GM12878 (cell line): Measurements from ENCODE around the gene RSL24D1. TPM values are rescaled to one million over a fixed set of nuclear protein-coding genes. Genes with fewer than 3 reads are reported as not detected.

ENCODE experiments used
- ATAC-seq: fragments of 200-7000 bp; cut with Tn5 transposase; 3 replicates; pipeline ENCODE4 v1.9.1; 2020; ENCODE audit warnings: mild to moderate bottlenecking, moderate library complexity
- BruUV-seq: library from RNA; stranded (reverse); fragments of 400-500 nt; replicated peaks from 2 replicates; lab custom pipeline; 2021; lab: Mats Ljungman, UMichigan
- CTCF ChIA-PET: fragments of 300-600 bp; sonication (Branson Sonifier 250); formaldehyde crosslinking; extraction: SDS; loops from one replicate; lab custom pipeline; 2021; ENCODE audit warnings: inconsistent platforms; lab: Yijun Ruan, JAX
- POLR2A ChIA-PET: fragments of 350-600 bp; formaldehyde crosslinking; extraction: SDS; loops from one replicate; lab custom pipeline; 2021; ENCODE audit warnings: inconsistent platforms; lab: Charles Lee
- RAD21 ChIA-PET: fragments of 300-600 bp; sonication (Branson Sonifier 250); formaldehyde crosslinking; loops from one replicate; lab custom pipeline; 2023; ENCODE audit warnings: antibody characterized with exemption; ENCODE audit not compliant: unreplicated experiment; lab: Charles Lee
- SMC1A ChIA-PET: fragments of 300-600 bp; sonication (Branson Sonifier 250); formaldehyde crosslinking; loops from one replicate; lab custom pipeline; 2023; ENCODE audit not compliant: unreplicated experiment, uncharacterized antibody; lab: Charles Lee
- DNase-seq: peaks from one replicate; pipeline ENCODE4 v3.0.0-alpha.2; 2011; ENCODE audit warnings: low read depth, low spot score
- FAIRE-seq: peaks from 3 replicates; lab custom pipeline; 2011; peaks lifted over from hg19 to GRCh38; lab: Jason Lieb, UNC
- H2AFZ ChIP-seq: 2 replicates; pipeline ENCODE4 v1.6.0; 2011; ENCODE audit warnings: low read depth, low read length, control low read depth; ENCODE audit not compliant: control insufficient read depth
- H3K27ac ChIP-seq: 2 replicates; pipeline ENCODE4 v1.5.1; 2011; ENCODE audit warnings: control low read depth; ENCODE audit not compliant: control insufficient read depth, insufficient read depth
- H3K27me3 ChIP-seq, 2 experiments: replicated peaks in 1 of 2; 2 replicates each; pipeline versions ENCODE4 v1.6.0 to v1.6.1; 2011; ENCODE audit warnings: low read length in 1 of 2; ENCODE audit not compliant: control insufficient read depth in 2 of 2, insufficient read depth in 2 of 2
- H3K36me3 ChIP-seq, 2 experiments: 2 replicates each; pipeline ENCODE4 v1.5.1; 2011; ENCODE audit warnings: low read length in 1 of 2; ENCODE audit not compliant: control insufficient read depth in 2 of 2, insufficient read depth in 2 of 2
- H3K4me1 ChIP-seq: 2 replicates; pipeline ENCODE4 v1.6.1; 2011; ENCODE audit warnings: mild to moderate bottlenecking, low read length, moderate library complexity, mixed read lengths; ENCODE audit not compliant: control insufficient read depth, insufficient read depth
- H3K4me2 ChIP-seq: 2 replicates; pipeline ENCODE4 v1.6.0; 2011; ENCODE audit warnings: control low read depth; ENCODE audit not compliant: control insufficient read depth, insufficient read depth
- H3K4me3 ChIP-seq: fragments of 200-600 bp; sonication (generic); 2 replicates; pipeline ENCODE4 v1.5.1; 2016
- H3K79me2 ChIP-seq: 2 replicates; pipeline ENCODE4 v1.6.0; 2011; ENCODE audit warnings: low read length; ENCODE audit not compliant: control insufficient read depth, insufficient read depth
- H3K9ac ChIP-seq: 2 replicates; pipeline ENCODE4 v1.8.0; 2011; ENCODE audit warnings: low read length, control low read depth, mixed read lengths; ENCODE audit not compliant: control insufficient read depth, insufficient read depth
- H3K9me3 ChIP-seq: replicated peaks from 3 replicates; pipeline ENCODE4 v1.5.1; 2011; ENCODE audit warnings: mild to moderate bottlenecking, low read length; ENCODE audit not compliant: control insufficient read depth, insufficient read depth
- H4K20me1 ChIP-seq: 2 replicates; pipeline ENCODE4 v1.6.0; 2011; ENCODE audit not compliant: control insufficient read depth, insufficient read depth
- BHLHE40 ChIP-seq, 2 experiments: fragments of 450-650 bp in 1 of 2; IDR thresholded peaks; 2 replicates each; pipeline ENCODE4 v1.6.1; 2011 to 2017; ENCODE audit warnings: low read depth in 2 of 2, borderline replicate concordance in 1 of 2, improper control_type of control experiment in 1 of 2, low read length in 1 of 2, mild to moderate bottlenecking in 1 of 2
- BRCA1 ChIP-seq: IDR thresholded peaks from 2 replicates; pipeline ENCODE4 v1.6.1; 2011; ENCODE audit warnings: low read depth, low read length, improper control_type of control experiment
- CHD2 ChIP-seq: IDR thresholded peaks from 2 replicates; pipeline ENCODE4 v1.6.1; 2011; ENCODE audit warnings: low read depth, low read length, improper control_type of control experiment, borderline replicate concordance
- EP300 ChIP-seq, 2 experiments: fragments of 150-350 bp in 1 of 2; IDR thresholded peaks; 2 replicates each; pipeline ENCODE4 v1.6.1; 2011 to 2012; ENCODE audit warnings: low read depth in 2 of 2, low read length in 2 of 2, borderline replicate concordance in 1 of 2, improper control_type of control experiment in 1 of 2, inconsistent platforms in 1 of 2; ENCODE audit not compliant: control insufficient read depth in 1 of 2
- FOXM1 ChIP-seq: IDR thresholded peaks from 2 replicates; pipeline ENCODE4 v1.6.1; 2012; ENCODE audit warnings: low read depth, mild to moderate bottlenecking, inconsistent platforms, low read length, moderate library complexity
- GABPA ChIP-seq: IDR thresholded peaks from 2 replicates; pipeline ENCODE4 v1.6.1; 2014; ENCODE audit warnings: antibody characterized with exemption, low read depth, mild to moderate bottlenecking, inconsistent platforms
- IRF3 ChIP-seq: fragments of 450-650 bp; IDR thresholded peaks from 2 replicates; pipeline ENCODE4 v1.6.1; 2014; ENCODE audit warnings: mild to moderate bottlenecking
- MYC ChIP-seq: IDR thresholded peaks from 2 replicates; pipeline ENCODE4 v1.6.1; 2011; ENCODE audit warnings: mild to moderate bottlenecking, low read length, moderate library complexity, inconsistent platforms; ENCODE audit not compliant: insufficient read depth, insufficient replicate concordance, insufficient read length, severe bottlenecking
- NRF1 ChIP-seq: conservative IDR thresholded peaks from 2 replicates; pipeline ENCODE4 v1.6.1; 2011; ENCODE audit warnings: mild to moderate bottlenecking, low read depth, low read length, improper control_type of control experiment
- RUNX3 ChIP-seq: IDR thresholded peaks from 2 replicates; pipeline ENCODE4 v1.6.1; 2012; ENCODE audit warnings: low read length, inconsistent platforms
- STAT1 ChIP-seq: fragments of 450-650 bp; conservative IDR thresholded peaks from 2 replicates; pipeline ENCODE4 v1.6.1; 2014; ENCODE audit warnings: antibody characterized with exemption, mild to moderate bottlenecking
- SUZ12 ChIP-seq: fragments of 200-600 bp; sonication (generic); IDR thresholded peaks from one replicate; pipeline ENCODE4 v1.6.1; 2018; ENCODE audit warnings: antibody characterized with exemption, mild to moderate bottlenecking; ENCODE audit not compliant: unreplicated experiment
- YY1 ChIP-seq: IDR thresholded peaks from 2 replicates; pipeline ENCODE4 v1.6.1; 2011; ENCODE audit warnings: low read depth, mild to moderate bottlenecking, low read length
- ZZZ3 ChIP-seq: IDR thresholded peaks from 2 replicates; pipeline ENCODE4 v1.6.1; 2011; ENCODE audit warnings: low read depth; ENCODE audit not compliant: control insufficient read depth, insufficient read length
- WGBS: methylation state at CpG from one replicate; pipeline ENCODE4 v1.1.6; 2016; ENCODE audit warnings: low lambda C conversion rate; ENCODE audit not compliant: insufficient replicate concordance, insufficient coverage; ENCODE audit errors: missing lambda C conversion rate; 5-methylcytosine and 5-hydroxymethylcytosine counted together
- in situ Hi-C: fragments of 300-500 bp; cut with MboI; formaldehyde crosslinking; loops from 9 replicates; pipeline ENCODE4 v1.14.3; 2018; ENCODE audit warnings: mixed read lengths
- intact Hi-C: fragments of 100-400 bp; cut with micrococcal nuclease; formaldehyde crosslinking; loops from one replicate; pipeline ENCODE4 v1.14.2; 2022; ENCODE audit not compliant: unreplicated experiment
- polyA plus RNA-seq, 11 experiments: library from polyadenylated mRNA; depleted of rRNA in 4 of 11; unstranded in 6 of 11; stranded (reverse) in 5 of 11; fragments of >200 nt; fragmentation: Nextera tagmentation in 4 of 11; fragmentation: Illumina TruSeq in 1 of 11; extraction: Ambion mirVana in 4 of 11; extraction: Trizol in 1 of 11; gene quantifications; 1 replicate in 1 of 11; 2 replicates in 10 of 11; pipeline versions ENCODE4 v1.2.1 to v1.2.3, GENCODE V29; 2011 to 2016; ENCODE audit warnings: inconsistent platforms in 2 of 11, missing spikeins in 2 of 11, low read depth in 1 of 11
- total RNA-seq, 4 experiments: library from RNA; depleted of rRNA in 3 of 4; stranded (reverse); fragments of >200 nt in 3 of 4; fragmentation: Illumina TruSeq in 1 of 4; extraction: Trizol in 1 of 4; gene quantifications; 2 replicates each; pipeline versions ENCODE4 v1.2.1 to v1.2.3, GENCODE V29; 2013 to 2021
- TF ChIP-seq, protein P1 (sequence below), 3 experiments: IDR thresholded peaks in 2 of 3; conservative IDR thresholded peaks in 1 of 3; 2 replicates each; pipeline ENCODE4 v1.5.1; 2011; ENCODE audit warnings: low read depth in 3 of 3, low read length in 3 of 3, mild to moderate bottlenecking in 3 of 3, control low read depth in 2 of 3, moderate library complexity in 2 of 3, inconsistent platforms in 1 of 3, mixed read lengths in 1 of 3; ENCODE audit not compliant: control insufficient read depth in 2 of 3, insufficient read depth in 1 of 3; ENCODE audit errors: extremely low read depth in 1 of 3
- TF ChIP-seq, protein P2 (sequence below): fragments of 450-650 bp; IDR thresholded peaks from 2 replicates; pipeline ENCODE4 v1.6.1; 2017; ENCODE audit warnings: mild to moderate bottlenecking
- TF ChIP-seq, protein P3 (sequence below): IDR thresholded peaks from 2 replicates; pipeline ENCODE4 v1.6.1; 2011; ENCODE audit warnings: borderline replicate concordance, low read depth, mild to moderate bottlenecking, moderate library complexity, low read length; ENCODE audit not compliant: insufficient read depth, poor library complexity, severe bottlenecking

RSL24D1 gene
- total and polyA plus RNA-seq, 10 of the 15 experiments (the other 5 are each of a cell fraction or from before 2014, with no cell fraction given): 94.9 to 249 (median 121) TPM

- Histone ChIP-seq H3K4me3 (no peak overlapping the region), H3K4me1 (no peaks in the 10 kb centered on the region), H3K9ac (no peak overlapping the region), H3K36me3 (no peaks in the 10 kb centered on the region), H3K27ac (no peak overlapping the region), H3K79me2 (no peaks in the 10 kb centered on the region), H2AFZ (no peak overlapping the region), H3K9me3 (no peaks in the 10 kb centered on the region), H4K20me1 (no peaks in the 10 kb centered on the region), H3K4me2 (no peak overlapping the region), H3K27me3 (no peaks in the 10 kb centered on the region)
- intact Hi-C loops (no loop called here), in situ Hi-C loops (no loop called here)
- DNase-seq: no peak
- POLR2A ChIA-PET: no interaction called here
- TF ChIP-seq GABPA (no peak), MYC (no peak), BHLHE40 (IDR thresholded peaks at IDR 0.05; ENCODE audit: borderline replicate concordance in 1 of 2, low read depth in 2 of 2, low read length in 1 of 2) (no peak), STAT1 (no peak), SUZ12 (no peak), ZZZ3 (no peak), FOXM1 (no peak), YY1 (no peak), CHD2 (no peak), EP300 (IDR thresholded peaks at IDR 0.05; ENCODE audit: borderline replicate concordance in 1 of 2, control insufficient read depth in 1 of 2, low read depth in 2 of 2, low read length in 2 of 2) (no peak), RUNX3 (no peak), BRCA1 (no peak), NRF1 (no peak), IRF3 (no peak)
- TF ChIP-seq, protein P1, sequence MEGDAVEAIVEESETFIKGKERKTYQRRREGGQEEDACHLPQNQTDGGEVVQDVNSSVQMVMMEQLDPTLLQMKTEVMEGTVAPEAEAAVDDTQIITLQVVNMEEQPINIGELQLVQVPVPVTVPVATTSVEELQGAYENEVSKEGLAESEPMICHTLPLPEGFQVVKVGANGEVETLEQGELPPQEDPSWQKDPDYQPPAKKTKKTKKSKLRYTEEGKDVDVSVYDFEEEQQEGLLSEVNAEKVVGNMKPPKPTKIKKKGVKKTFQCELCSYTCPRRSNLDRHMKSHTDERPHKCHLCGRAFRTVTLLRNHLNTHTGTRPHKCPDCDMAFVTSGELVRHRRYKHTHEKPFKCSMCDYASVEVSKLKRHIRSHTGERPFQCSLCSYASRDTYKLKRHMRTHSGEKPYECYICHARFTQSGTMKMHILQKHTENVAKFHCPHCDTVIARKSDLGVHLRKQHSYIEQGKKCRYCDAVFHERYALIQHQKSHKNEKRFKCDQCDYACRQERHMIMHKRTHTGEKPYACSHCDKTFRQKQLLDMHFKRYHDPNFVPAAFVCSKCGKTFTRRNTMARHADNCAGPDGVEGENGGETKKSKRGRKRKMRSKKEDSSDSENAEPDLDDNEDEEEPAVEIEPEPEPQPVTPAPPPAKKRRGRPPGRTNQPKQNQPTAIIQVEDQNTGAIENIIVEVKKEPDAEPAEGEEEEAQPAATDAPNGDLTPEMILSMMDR (IDR thresholded peaks at IDR 0.05 in 2 of 3, conservative IDR thresholded peaks at IDR 0.05 in 1 of 3; ENCODE audit: control insufficient read depth in 2 of 3, extremely low read depth in 1 of 3, insufficient read depth in 1 of 3, low read depth in 3 of 3, low read length in 3 of 3): no peak
- TF ChIP-seq, protein P2, sequence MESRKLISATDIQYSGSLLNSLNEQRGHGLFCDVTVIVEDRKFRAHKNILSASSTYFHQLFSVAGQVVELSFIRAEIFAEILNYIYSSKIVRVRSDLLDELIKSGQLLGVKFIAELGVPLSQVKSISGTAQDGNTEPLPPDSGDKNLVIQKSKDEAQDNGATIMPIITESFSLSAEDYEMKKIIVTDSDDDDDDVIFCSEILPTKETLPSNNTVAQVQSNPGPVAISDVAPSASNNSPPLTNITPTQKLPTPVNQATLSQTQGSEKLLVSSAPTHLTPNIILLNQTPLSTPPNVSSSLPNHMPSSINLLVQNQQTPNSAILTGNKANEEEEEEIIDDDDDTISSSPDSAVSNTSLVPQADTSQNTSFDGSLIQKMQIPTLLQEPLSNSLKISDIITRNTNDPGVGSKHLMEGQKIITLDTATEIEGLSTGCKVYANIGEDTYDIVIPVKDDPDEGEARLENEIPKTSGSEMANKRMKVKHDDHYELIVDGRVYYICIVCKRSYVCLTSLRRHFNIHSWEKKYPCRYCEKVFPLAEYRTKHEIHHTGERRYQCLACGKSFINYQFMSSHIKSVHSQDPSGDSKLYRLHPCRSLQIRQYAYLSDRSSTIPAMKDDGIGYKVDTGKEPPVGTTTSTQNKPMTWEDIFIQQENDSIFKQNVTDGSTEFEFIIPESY: no peak
- TF ChIP-seq, protein P3, sequence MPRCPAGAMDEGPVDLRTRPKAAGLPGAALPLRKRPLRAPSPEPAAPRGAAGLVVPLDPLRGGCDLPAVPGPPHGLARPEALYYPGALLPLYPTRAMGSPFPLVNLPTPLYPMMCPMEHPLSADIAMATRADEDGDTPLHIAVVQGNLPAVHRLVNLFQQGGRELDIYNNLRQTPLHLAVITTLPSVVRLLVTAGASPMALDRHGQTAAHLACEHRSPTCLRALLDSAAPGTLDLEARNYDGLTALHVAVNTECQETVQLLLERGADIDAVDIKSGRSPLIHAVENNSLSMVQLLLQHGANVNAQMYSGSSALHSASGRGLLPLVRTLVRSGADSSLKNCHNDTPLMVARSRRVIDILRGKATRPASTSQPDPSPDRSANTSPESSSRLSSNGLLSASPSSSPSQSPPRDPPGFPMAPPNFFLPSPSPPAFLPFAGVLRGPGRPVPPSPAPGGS: no peak
- BruUV-seq: no TSS peak
- RAD21 ChIA-PET: no interaction called here
- WGBS: 100% methylated on average over 2 of the region's 2 CpGs
- no peak for FAIRE-seq
- SMC1A ChIA-PET: no interaction called here
- no peak for ATAC-seq
- CTCF ChIA-PET: no interaction called here
These were observed 37.5 kb upstream of the RSL24D1 start for GRCh38 chr15:55234104-55234799.
